Ureter (tissue), 1 donor: ENCODE data around the gene HLF. TPM values are rescaled to one million over a fixed set of nuclear protein-coding genes. Genes with fewer than 3 reads are reported as not detected.

Source experiments
- DNase-seq: peaks from one replicate; pipeline ENCODE4 v3.0.0-alpha.2; 2020; ENCODE audit warnings: low spot score
- total RNA-seq: library from RNA; stranded (reverse); gene quantifications from one replicate; pipeline ENCODE4 v1.2.4, GENCODE V29; 2023
- donor health status: DM: yes; HTN: yes; CAD: no.

HLF gene
- total RNA-seq = 23.8 TPM

GRCh38 chr17:55264645-55265298, at the start of gene HLF:
TSS of gene HLF (plus strand) at chr17:55264960. CDS start at chr17:55265485, 525 bp downstream.
- DNase-seq = peak; percentile 81

GRCh38 chr17:55215711-55216110, 49.0 kb upstream of the HLF start:
- no peak for DNase-seq

- DNase-seq = no peak
Measured at GRCh38 chr17:55216888-55217287, 47.9 kb upstream of the HLF start.

GRCh38 chr17:55219459-55219858, 45.3 kb upstream of the HLF start:
- no peak for DNase-seq

GRCh38 chr17:55219934-55220333, 44.8 kb upstream of the HLF start:
- DNase-seq = no peak

- no peak for DNase-seq
Measured at GRCh38 chr17:55223524-55223923, 41.2 kb upstream of the HLF start.

GRCh38 chr17:55224746-55225145, 40.0 kb upstream of the HLF start:
- DNase-seq = no peak

GRCh38 chr17:55225237-55225636, 39.5 kb upstream of the HLF start:
- DNase-seq = no peak

- no peak for DNase-seq
Measured at GRCh38 chr17:55228683-55229192, 36.0 kb upstream of the HLF start.

- no peak for DNase-seq
Measured at GRCh38 chr17:55229276-55229675, 35.5 kb upstream of the HLF start.

- DNase-seq = no peak
Measured at GRCh38 chr17:55230716-55231115, 34.0 kb upstream of the HLF start.

GRCh38 chr17:55233840-55234239, 30.9 kb upstream of the HLF start:
- DNase-seq = no peak

- no peak for DNase-seq
Measured at GRCh38 chr17:55236316-55236715, 28.4 kb upstream of the HLF start.

- no peak for DNase-seq
Measured at GRCh38 chr17:55237268-55237667, 27.5 kb upstream of the HLF start.

GRCh38 chr17:55237841-55238178, 26.9 kb upstream of the HLF start:
- DNase-seq = no peak

GRCh38 chr17:55238179-55238930, 26.4 kb upstream of the HLF start:
- DNase-seq = peak; percentile 94

- DNase-seq = no peak
Measured at GRCh38 chr17:55238931-55239297, 25.8 kb upstream of the HLF start.

- no peak for DNase-seq
Measured at GRCh38 chr17:55241097-55241496, 23.7 kb upstream of the HLF start.

- DNase-seq = no peak
Measured at GRCh38 chr17:55242476-55242875, 22.3 kb upstream of the HLF start.

GRCh38 chr17:55245986-55246385, 18.8 kb upstream of the HLF start:
- no peak for DNase-seq

GRCh38 chr17:55246583-55246982, 18.2 kb upstream of the HLF start:
- no peak for DNase-seq

GRCh38 chr17:55248077-55248476, 16.7 kb upstream of the HLF start:
- DNase-seq = no peak

- DNase-seq = no peak
Measured at GRCh38 chr17:55249861-55250260, 14.9 kb upstream of the HLF start.

GRCh38 chr17:55254375-55254774, 10.4 kb upstream of the HLF start:
- DNase-seq = no peak
